SU-DHL-6 (cell line): Measurements from ENCODE around the gene GPC1.

ENCODE experiments used
- H2AFZ ChIP-seq: fragments of 200-600 bp; sonication (generic); 2 replicates; pipeline ENCODE4 v1.6.1; 2014; ENCODE audit warnings: low read depth, mild to moderate bottlenecking, moderate library complexity, mixed read lengths, antibody characterized with exemption, low read length; ENCODE audit not compliant: severe bottlenecking
- H3F3A ChIP-seq: fragments of 200-600 bp; shearing (Covaris generic); 2 replicates; pipeline ENCODE4 v1.6.0; 2016; ENCODE audit warnings: antibody characterized with exemption, mild to moderate bottlenecking; ENCODE audit not compliant: insufficient read depth
- H3K27ac ChIP-seq: fragments of 200-600 bp; sonication (generic); 2 replicates; pipeline ENCODE4 v1.5.1; 2016; ENCODE audit warnings: low read depth, mild to moderate bottlenecking, low read length, moderate library complexity, mixed read lengths
- H3K27me3 ChIP-seq: fragments of 200-600 bp; sonication (generic), shearing (Covaris generic); 2 replicates; pipeline ENCODE4 v1.6.0; 2014; ENCODE audit warnings: mild to moderate bottlenecking, low read length
- H3K36me3 ChIP-seq: fragments of 200-600 bp; sonication (generic); 2 replicates; pipeline ENCODE4 v1.6.1; 2014; ENCODE audit warnings: mild to moderate bottlenecking, low read length, mixed read lengths
- H3K4me2 ChIP-seq: fragments of 300-600, 200-600 bp; shearing (Covaris generic), sonication (generic); 2 replicates; pipeline ENCODE4 v1.6.0; 2014; ENCODE audit warnings: low read length, low read depth, mild to moderate bottlenecking; ENCODE audit not compliant: poor library complexity, severe bottlenecking
- H3K4me3 ChIP-seq: fragments of 200-600 bp; sonication (generic); 2 replicates; pipeline ENCODE4 v1.5.1; 2014; ENCODE audit warnings: antibody characterized with exemption, low read length, mild to moderate bottlenecking, mixed read lengths; ENCODE audit not compliant: insufficient read depth, poor library complexity, severe bottlenecking
- H3K79me2 ChIP-seq: fragments of 200-600 bp; sonication (generic); 2 replicates; pipeline ENCODE4 v1.6.1; 2014; ENCODE audit warnings: mild to moderate bottlenecking, low read length, moderate library complexity; ENCODE audit not compliant: insufficient read depth
- H3K9ac ChIP-seq: fragments of 200-600 bp; sonication (generic); 2 replicates; pipeline ENCODE4 v1.7.0; 2014; ENCODE audit warnings: mild to moderate bottlenecking, low read length
- H3K9me2 ChIP-seq: fragments of 200-600 bp; sonication (generic); replicated peaks from 2 replicates; pipeline ENCODE4 v1.6.1; 2014; ENCODE audit warnings: low read length; ENCODE audit not compliant: insufficient read depth
- H3K9me3 ChIP-seq: fragments of 200-600 bp; sonication (generic); 2 replicates; pipeline ENCODE4 v1.6.1; 2014; ENCODE audit warnings: low read length, mixed read lengths; ENCODE audit not compliant: insufficient read depth
- H4K20me1 ChIP-seq: fragments of 200-600 bp; sonication (generic); 2 replicates; pipeline ENCODE4 v1.6.1; 2014; ENCODE audit warnings: low read depth, mild to moderate bottlenecking, antibody characterized with exemption, low read length, moderate library complexity, mixed read lengths
- CTCF ChIP-seq: fragments of 200-600 bp; sonication (generic); IDR thresholded peaks from one replicate; pipeline ENCODE4 v1.5.1; 2017; ENCODE audit warnings: antibody characterized with exemption, mild to moderate bottlenecking, low read length, moderate library complexity; ENCODE audit not compliant: insufficient read depth, poor library complexity, severe bottlenecking
- EZH2phosphoT487 ChIP-seq: fragments of 200-600 bp; sonication (generic), shearing (Covaris generic); conservative IDR thresholded peaks from 2 replicates; pipeline ENCODE4 v1.6.1; 2018; ENCODE audit warnings: mild to moderate bottlenecking, antibody characterized with exemption, low read length, moderate library complexity, mixed read lengths

The GPC1 gene

GRCh38 chr2:240419271-240419670 lies 16.2 kb upstream of the GPC1 start:
- Histone ChIP-seq H4K20me1 (no peaks in the 10 kb centered on the region; the same call in 1 of the 2 replicates), H3K9me3 (peaks cover 19% of the 10 kb centered on the region; the same call in 1 of the 2 replicates)

DNA sequence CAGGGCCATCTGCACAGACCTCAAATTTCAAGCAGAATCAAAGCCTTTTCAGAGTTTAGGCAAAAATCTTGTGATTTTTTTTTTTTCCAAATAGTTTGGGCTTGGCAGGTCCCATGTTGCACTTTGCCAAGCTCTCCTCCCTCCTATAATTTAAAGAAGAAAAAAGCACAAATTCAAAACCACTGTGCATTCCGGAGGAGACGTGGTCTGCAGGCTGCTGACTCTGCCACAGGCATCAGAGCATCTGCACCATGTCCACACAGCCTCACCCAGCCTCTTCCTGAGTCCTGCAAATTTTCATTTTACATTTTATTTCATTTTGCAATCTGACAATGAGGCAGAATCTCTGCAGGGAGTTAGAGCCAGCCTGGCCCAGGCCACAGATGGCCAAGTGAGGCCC lies 15.7 kb upstream of the GPC1 start:
- TF ChIP-seq CTCF (no peak), EZH2phosphoT487 (no peak)
- H3K4me2 ChIP-seq, result no peak overlapping the region
- no peak overlapping the region for H3K27ac ChIP-seq
- no peaks in the 10 kb centered on the region for H3K27me3 ChIP-seq
- no peaks in the 10 kb centered on the region; the same call in 1 of the 2 replicates for H4K20me1 ChIP-seq
- no peaks in the 10 kb centered on the region for H3F3A ChIP-seq
- peaks cover 19% of the 10 kb centered on the region; the same call in 1 of the 2 replicates for H3K9me3 ChIP-seq
- no peak overlapping the region for H3K9ac ChIP-seq
- no peak overlapping the region for H3K4me3 ChIP-seq
- H3K9me2 ChIP-seq, result no peaks in the 10 kb centered on the region
- H3K79me2 ChIP-seq, result no peaks in the 10 kb centered on the region
- no peak overlapping the region for H2AFZ ChIP-seq
- no peaks in the 10 kb centered on the region for H3K36me3 ChIP-seq

More at GRCh38 chr2:240419271-240419670, 16.2 kb upstream of the GPC1 start:
- no peaks in the 10 kb centered on the region for H3K36me3 ChIP-seq
- no peaks in the 10 kb centered on the region for H3K79me2 ChIP-seq
- H2AFZ ChIP-seq, result no peak overlapping the region
- H3K9ac ChIP-seq, result no peak overlapping the region
- no peak overlapping the region for H3K4me3 ChIP-seq
- H3K27ac ChIP-seq, result no peak overlapping the region
- H3K4me2 ChIP-seq, result no peak overlapping the region
- no peak for TF ChIP-seq CTCF
- TF ChIP-seq EZH2phosphoT487, result no peak
- H3F3A ChIP-seq, result no peaks in the 10 kb centered on the region
- no peaks in the 10 kb centered on the region for H3K27me3 ChIP-seq
- no peaks in the 10 kb centered on the region for H3K9me2 ChIP-seq

GRCh38 chr2:240420206-240421104 lies 15.0 kb upstream of the GPC1 start:
- no peak overlapping the region for H3K9ac ChIP-seq
- no peaks in the 10 kb centered on the region for H3K9me2 ChIP-seq
- H3K4me3 ChIP-seq, result no peak overlapping the region
- H3K79me2 ChIP-seq, result no peaks in the 10 kb centered on the region
- no peaks in the 10 kb centered on the region for H3K27me3 ChIP-seq
- peaks cover 19% of the 10 kb centered on the region; the same call in 1 of the 2 replicates for H3K9me3 ChIP-seq
- no peaks in the 10 kb centered on the region for H3K36me3 ChIP-seq
- TF ChIP-seq CTCF (no peak), EZH2phosphoT487 (no peak)
- H2AFZ ChIP-seq, result no peak overlapping the region
- no peak overlapping the region for H3K4me2 ChIP-seq
- no peaks in the 10 kb centered on the region for H3F3A ChIP-seq
- H3K27ac ChIP-seq, result no peak overlapping the region
- no peaks in the 10 kb centered on the region; the same call in 1 of the 2 replicates for H4K20me1 ChIP-seq
